CD14-positive monocyte (primary cell): ENCODE measurements around the gene RHOBTB3. TPM values are rescaled to one million over a fixed set of nuclear protein-coding genes. Genes with fewer than 3 reads are reported as not detected.

Experiments
- DNase-seq, 3 donors: peaks; one replicate each; pipeline ENCODE4 v3.0.0-alpha.2; 2011 to 2022
- H2AFZ ChIP-seq: 2 replicates; pipeline ENCODE4 v1.6.0; 2012; ENCODE audit warnings: mild to moderate bottlenecking, low read depth, low read length, inconsistent platforms; ENCODE audit not compliant: insufficient read depth, poor library complexity, severe bottlenecking
- H3K27ac ChIP-seq, 2 donors: 1 replicate in 1 of 2; 2 replicates in 1 of 2; pipeline ENCODE4 v1.5.1; 2012 to 2013; ENCODE audit warnings: low read length in 2 of 2, control low read depth in 1 of 2, inconsistent platforms in 1 of 2, low read depth in 1 of 2, mild to moderate bottlenecking in 1 of 2
- H3K27me3 ChIP-seq, 2 donors: one replicate each; pipeline versions ENCODE4 v1.6.0 to v1.6.1; 2011 to 2013; ENCODE audit warnings: low read length in 2 of 2; ENCODE audit not compliant: control insufficient read depth in 2 of 2, insufficient read depth in 2 of 2
- H3K36me3 ChIP-seq, 2 donors: replicated peaks in 1 of 2; 1 replicate in 1 of 2; 2 replicates in 1 of 2; pipeline versions ENCODE4 v1.5.1 to v1.6.1; 2012 to 2013; ENCODE audit warnings: low read length in 2 of 2, control low read depth in 1 of 2, inconsistent platforms in 1 of 2, mild to moderate bottlenecking in 1 of 2; ENCODE audit not compliant: insufficient read depth in 2 of 2, control insufficient read depth in 1 of 2
- H3K4me1 ChIP-seq, 2 donors: 1 replicate in 1 of 2; 2 replicates in 1 of 2; pipeline versions ENCODE4 v1.5.1 to v1.6.1; 2012 to 2013; ENCODE audit warnings: low read length in 2 of 2, control low read depth in 1 of 2, inconsistent platforms in 1 of 2, mild to moderate bottlenecking in 1 of 2, moderate library complexity in 1 of 2; ENCODE audit not compliant: insufficient read depth in 2 of 2, control insufficient read depth in 1 of 2
- H3K4me2 ChIP-seq: replicated peaks from 2 replicates; pipeline ENCODE3; 2012; ENCODE audit warnings: low read length, moderate library complexity, mild to moderate bottlenecking; ENCODE audit not compliant: poor library complexity, severe bottlenecking; ENCODE audit errors: extremely low read depth
- H3K4me3 ChIP-seq, 3 experiments: fragments of 200-600 bp in 1 of 3; sonication (generic) in 1 of 3; replicated peaks in 1 of 3; 1 replicate in 2 of 3; 2 replicates in 1 of 3; pipeline ENCODE4 v1.5.1; 2011 to 2013; ENCODE audit warnings: low read length in 3 of 3, mild to moderate bottlenecking in 3 of 3, control low read depth in 2 of 3, low read depth in 2 of 3, inconsistent platforms in 1 of 3, moderate library complexity in 1 of 3
- H3K79me2 ChIP-seq: 2 replicates; pipeline ENCODE4 v1.6.0; 2012; ENCODE audit warnings: mild to moderate bottlenecking, control low read depth, inconsistent platforms, low read length, moderate library complexity; ENCODE audit not compliant: insufficient read depth
- H3K9ac ChIP-seq: 2 replicates; pipeline ENCODE4 v1.6.0; 2017; ENCODE audit warnings: low read length, mild to moderate bottlenecking; ENCODE audit not compliant: insufficient read depth, poor library complexity, severe bottlenecking
- H3K9me3 ChIP-seq, 2 donors: replicated peaks in 1 of 2; 1 replicate in 1 of 2; 2 replicates in 1 of 2; pipeline versions ENCODE4 v1.5.1 to v1.6.1; 2012 to 2013; ENCODE audit warnings: low read length in 2 of 2, control low read depth in 1 of 2; ENCODE audit not compliant: control insufficient read depth in 1 of 2, insufficient read depth in 1 of 2
- H4K20me1 ChIP-seq: 2 replicates; pipeline ENCODE4 v1.6.0; 2012; ENCODE audit warnings: mild to moderate bottlenecking, low read length, control low read depth, moderate library complexity; ENCODE audit not compliant: insufficient read depth
- H3K27ac Mint-ChIP-seq, 7 donors: one replicate each; pipeline ENCODE4 v1.8.0; 2020; ENCODE audit warnings: mild to moderate bottlenecking in 7 of 7, mixed read lengths in 7 of 7, moderate library complexity in 6 of 7, inconsistent platforms in 2 of 7
- H3K27me3 Mint-ChIP-seq, 3 donors: one replicate each; pipeline ENCODE4 v1.8.0; 2021 to 2022; ENCODE audit warnings: low read depth in 3 of 3, mild to moderate bottlenecking in 3 of 3, mixed read lengths in 3 of 3, moderate library complexity in 3 of 3, inconsistent platforms in 1 of 3
- H3K36me3 Mint-ChIP-seq, 2 donors: one replicate each; pipeline ENCODE4 v1.8.0; 2020; ENCODE audit warnings: mixed read lengths in 2 of 2, inconsistent platforms in 1 of 2, mild to moderate bottlenecking in 1 of 2
- H3K4me1 Mint-ChIP-seq: one replicate; pipeline ENCODE4 v1.8.0; 2020; ENCODE audit warnings: mild to moderate bottlenecking, mixed read lengths
- H3K4me3 Mint-ChIP-seq, 2 donors: one replicate each; pipeline ENCODE4 v1.8.0; 2020; ENCODE audit warnings: mild to moderate bottlenecking in 2 of 2, mixed read lengths in 2 of 2, moderate library complexity in 1 of 2
- H3K9me3 Mint-ChIP-seq, 7 donors: one replicate each; pipeline ENCODE4 v1.8.0; 2020 to 2022; ENCODE audit warnings: mixed read lengths in 7 of 7, mild to moderate bottlenecking in 6 of 7, moderate library complexity in 6 of 7, inconsistent platforms in 2 of 7
- CTCF ChIP-seq: fragments of 200-600 bp; IDR thresholded peaks from one replicate; pipeline ENCODE4 v1.8.0; 2022; ENCODE audit warnings: antibody characterized with exemption, mild to moderate bottlenecking
- WGBS: methylation state at CpG from one replicate; pipeline ENCODE4 v1.1.5; 2013; ENCODE audit warnings: missing lambda C conversion rate; ENCODE audit not compliant: insufficient coverage; 5-methylcytosine and 5-hydroxymethylcytosine counted together
- intact Hi-C, 2 donors: fragments of 100-400 bp; cut with micrococcal nuclease; formaldehyde crosslinking; loops; one replicate each; pipeline versions ENCODE4 v1.15.0 to v1.15.1; 2023
- polyA plus RNA-seq, 3 donors: library from polyadenylated mRNA; depleted of rRNA in 1 of 3; unstranded in 2 of 3; stranded (reverse) in 1 of 3; fragments of 300-500 nt in 2 of 3; fragments of >200 nt in 1 of 3; fragmentation: Illumina TruSeq in 2 of 3; gene quantifications; 1 replicate in 2 of 3; 2 replicates in 1 of 3; pipeline ENCODE4 v1.2.3, GENCODE V29; 2012 to 2021

The RHOBTB3 gene
- polyA plus RNA-seq, 3 donors, result 0.41 to 1.5 (median 0.63) TPM

- Histone ChIP-seq H3K9me3 (no peaks in the 10 kb centered on the region), H3K27ac (no peak overlapping the region), H4K20me1 (no peaks in the 10 kb centered on the region), H2AFZ (no peak overlapping the region), H3K79me2 (no peaks in the 10 kb centered on the region), H3K4me1 (peaks cover 39 to 41% of the 10 kb centered on the region in 2 donors), H3K4me2 (no peak overlapping the region), H3K9ac (no peak overlapping the region), H3K27me3 (no peaks in the 10 kb centered on the region), H3K36me3 (no peaks in the 10 kb centered on the region), H3K4me3 (no peak overlapping the region)
- H3K4me3 Mint-ChIP-seq, result no peak overlapping the region
- DNase-seq, result no peak
- H3K27ac Mint-ChIP-seq, result peak overlapping the region in 1 of 7 donors; percentile 10
- WGBS, result no CpG with 5 or more reads among the region's 3 CpGs
- peaks cover 0 to 3% (median 0%) of the 10 kb centered on the region in 7 donors for H3K9me3 Mint-ChIP-seq
- intact Hi-C loops, result loop anchor here (2.0 to 5.0 kb wide), 4 partner anchors 65 to 288 kb away; partner anchors contain the start of genes RFESD (in 2 of the 2) and ARSK (in 1 of the 2)
- no peaks in the 10 kb centered on the region for H3K36me3 Mint-ChIP-seq
- H3K27me3 Mint-ChIP-seq, result peaks cover 1 to 2% (median 2%) of the 10 kb centered on the region in 3 donors
- TF ChIP-seq CTCF, result no peak
- peaks cover 49% of the 10 kb centered on the region for H3K4me1 Mint-ChIP-seq
Observed at GRCh38 chr5:95845391-95845790, 114.3 kb downstream of the RHOBTB3 start.

Other genes with a start within 250 kb of the RHOBTB3 start
- 10 to 100 TPM; 13.7 to 24.6 (median 17.6) TPM for gene SKIC3, start 176.4 kb upstream of the RHOBTB3 start, polyA plus RNA-seq
- gene ARSK, start 176.2 kb upstream of the RHOBTB3 start, polyA plus RNA-seq, result 1 to 10 TPM in 2 of 3 donors, under 1 TPM in 1; 0.67 to 1.3 (median 1.3) TPM
- not detected for gene GPR150, start 111.2 kb upstream of the RHOBTB3 start, polyA plus RNA-seq
- gene RFESD, start 84.6 kb upstream of the RHOBTB3 start, polyA plus RNA-seq, result 1 to 10 TPM in 1 of 3 donors, under 1 TPM in 2; 0.15 to 1.4 (median 0.24) TPM
- not detected for gene SPATA9, start 48.3 kb upstream of the RHOBTB3 start, polyA plus RNA-seq
- 100 to 1,000 TPM; 386 to 603 (median 555) TPM for gene GLRX, start 91.4 kb downstream of the RHOBTB3 start, polyA plus RNA-seq
- 1 to 10 TPM; 3.1 to 8.1 (median 5.8) TPM for gene ELL2, start 230.5 kb downstream of the RHOBTB3 start, polyA plus RNA-seq